Neural cell (in vitro differentiated cells): ENCODE data around the gene MRPS26. TPM values are rescaled to one million over a fixed set of nuclear protein-coding genes. Genes with fewer than 3 reads are reported as not detected.

ENCODE experiments used
- H2AFZ ChIP-seq: fragments of 200-600, 300-800 bp; sonication (generic), shearing (Covaris generic); 2 replicates; pipeline ENCODE4 v1.6.0; 2014; ENCODE audit warnings: low read depth, mild to moderate bottlenecking, antibody characterized with exemption, low read length, moderate library complexity
- H3F3A ChIP-seq: fragments of 200-600 bp; shearing (Covaris generic); 2 replicates; pipeline ENCODE4 v1.6.1; 2016; ENCODE audit warnings: mild to moderate bottlenecking, moderate library complexity, mixed read lengths, antibody characterized with exemption, low read length; ENCODE audit not compliant: insufficient read depth, poor library complexity, severe bottlenecking
- H3K27ac ChIP-seq: fragments of 200-600, 300-800 bp; sonication (generic), shearing (Covaris generic); 2 replicates; pipeline ENCODE4 v1.5.1; 2014; ENCODE audit warnings: mild to moderate bottlenecking, low read length, moderate library complexity
- H3K27me3 ChIP-seq: fragments of 300-800, 200-600 bp; sonication (generic), shearing (Covaris generic); 2 replicates; pipeline ENCODE4 v1.6.0; 2014; ENCODE audit warnings: mild to moderate bottlenecking, low read depth, low read length, moderate library complexity; ENCODE audit not compliant: insufficient read depth
- H3K36me3 ChIP-seq: fragments of 300-800, 200-600 bp; sonication (generic), shearing (Covaris generic); 2 replicates; pipeline ENCODE4 v1.5.1; 2014; ENCODE audit warnings: mild to moderate bottlenecking, antibody characterized with exemption, low read length, moderate library complexity; ENCODE audit not compliant: insufficient read depth
- H3K4me2 ChIP-seq: fragments of 300-800, 200-600 bp; sonication (generic), shearing (Covaris generic); 2 replicates; pipeline ENCODE4 v1.6.0; 2014; ENCODE audit warnings: mild to moderate bottlenecking, low read length
- H3K4me3 ChIP-seq: fragments of 300-800, 200-600 bp; sonication (generic), shearing (Covaris generic); 2 replicates; pipeline ENCODE4 v1.5.1; 2014; ENCODE audit warnings: mild to moderate bottlenecking, low read length, moderate library complexity
- H3K79me2 ChIP-seq: fragments of 200-600 bp; shearing (Covaris generic); replicated peaks from 2 replicates; pipeline ENCODE4 v1.6.0; 2014; ENCODE audit warnings: mild to moderate bottlenecking, low read length, moderate library complexity; ENCODE audit not compliant: insufficient read depth
- H3K9ac ChIP-seq: fragments of 300-800, 200-600 bp; sonication (generic), shearing (Covaris generic); 2 replicates; pipeline ENCODE4 v1.6.1; 2016; ENCODE audit warnings: mild to moderate bottlenecking, low read length, mixed read lengths
- H3K9me2 ChIP-seq: fragments of 200-600 bp; shearing (Covaris generic); 2 replicates; pipeline ENCODE4 v1.6.1; 2016; ENCODE audit warnings: mild to moderate bottlenecking, low read length, mixed read lengths; ENCODE audit not compliant: insufficient read depth
- H3K9me3 ChIP-seq: fragments of 200-600, 300-800 bp; sonication (generic), shearing (Covaris generic); 2 replicates; pipeline ENCODE4 v1.6.1; 2016; ENCODE audit warnings: mild to moderate bottlenecking, mixed run types, low read length, moderate library complexity, mixed read lengths
- H4K20me1 ChIP-seq: fragments of 200-600 bp; shearing (Covaris generic); 2 replicates; pipeline ENCODE4 v1.6.1; 2016; ENCODE audit warnings: mild to moderate bottlenecking, mixed run types; ENCODE audit not compliant: insufficient read depth
- EP300 ChIP-seq: fragments of 450-650 bp; conservative IDR thresholded peaks from 2 replicates; pipeline ENCODE4 v1.6.1; 2014; ENCODE audit warnings: antibody characterized with exemption, mild to moderate bottlenecking, moderate library complexity; ENCODE audit not compliant: poor library complexity, severe bottlenecking
- EZH2 ChIP-seq: fragments of 200-600, 300-800 bp; shearing (Covaris generic), sonication (generic); IDR thresholded peaks from 2 replicates; pipeline ENCODE4 v1.6.1; 2014; ENCODE audit warnings: antibody characterized with exemption, low read length, borderline replicate concordance, mild to moderate bottlenecking; ENCODE audit not compliant: insufficient read depth, poor library complexity, severe bottlenecking
- MXI1 ChIP-seq: fragments of 450-650 bp; conservative IDR thresholded peaks from 2 replicates; pipeline ENCODE4 v1.6.1; 2014; ENCODE audit warnings: antibody characterized with exemption, mild to moderate bottlenecking; ENCODE audit not compliant: poor library complexity, severe bottlenecking
- POLR2AphosphoS5 ChIP-seq: IDR thresholded peaks from 2 replicates; pipeline ENCODE4 v1.6.1; 2012
- RAD21 ChIP-seq: fragments of 450-650 bp; conservative IDR thresholded peaks from 2 replicates; pipeline ENCODE4 v1.6.1; 2014; ENCODE audit warnings: antibody characterized with exemption, mild to moderate bottlenecking, moderate library complexity
- SMC3 ChIP-seq: fragments of 450-650 bp; conservative IDR thresholded peaks from 2 replicates; pipeline ENCODE4 v1.6.1; 2014; ENCODE audit warnings: antibody characterized with exemption, mild to moderate bottlenecking, moderate library complexity; ENCODE audit not compliant: poor library complexity
- TAF1 ChIP-seq: IDR thresholded peaks from 2 replicates; pipeline ENCODE4 v1.6.1; 2012; ENCODE audit warnings: low read depth
- polyA plus RNA-seq: library from polyadenylated mRNA; depleted of rRNA; stranded (reverse); fragments of >200 nt; gene quantifications from 2 replicates; pipeline ENCODE4 v1.2.3, GENCODE V29; 2014
- TF ChIP-seq, protein P1 (sequence below): IDR thresholded peaks from 2 replicates; pipeline ENCODE4 v1.6.1; 2012; ENCODE audit warnings: borderline replicate concordance
- TF ChIP-seq, protein P2 (sequence below): fragments of 450-650 bp; IDR thresholded peaks from 2 replicates; pipeline ENCODE4 v1.5.1; 2014; ENCODE audit warnings: antibody characterized with exemption, mild to moderate bottlenecking, moderate library complexity; ENCODE audit not compliant: poor library complexity, severe bottlenecking

The MRPS26 gene
- polyA plus RNA-seq, 1 donor from 2014 or later, result 134 TPM

GRCh38 chr20:3046677-3047462 lies 1.0 kb downstream of the MRPS26 start:
- Histone ChIP-seq H3F3A (no peaks in the 10 kb centered on the region), H3K27ac (peak overlapping the region; percentile 60), H3K9ac (peak overlapping the region; percentile 76), H3K4me2 (peak overlapping the region; percentile 86), H3K36me3 (no peaks in the 10 kb centered on the region), H4K20me1 (no peaks in the 10 kb centered on the region), H3K79me2 (peaks cover 6% of the 10 kb centered on the region), H2AFZ (peak overlapping the region; percentile 27), H3K9me3 (no peaks in the 10 kb centered on the region), H3K9me2 (no peaks in the 10 kb centered on the region), H3K27me3 (no peaks in the 10 kb centered on the region), H3K4me3 (peak overlapping the region; percentile 89)
- TF ChIP-seq RAD21, result no peak
- TF ChIP-seq POLR2AphosphoS5, result no peak
- no peak for TF ChIP-seq TAF1
- TF ChIP-seq MXI1, result no peak
- no peak for TF ChIP-seq EP300
- TF ChIP-seq, protein P1, sequence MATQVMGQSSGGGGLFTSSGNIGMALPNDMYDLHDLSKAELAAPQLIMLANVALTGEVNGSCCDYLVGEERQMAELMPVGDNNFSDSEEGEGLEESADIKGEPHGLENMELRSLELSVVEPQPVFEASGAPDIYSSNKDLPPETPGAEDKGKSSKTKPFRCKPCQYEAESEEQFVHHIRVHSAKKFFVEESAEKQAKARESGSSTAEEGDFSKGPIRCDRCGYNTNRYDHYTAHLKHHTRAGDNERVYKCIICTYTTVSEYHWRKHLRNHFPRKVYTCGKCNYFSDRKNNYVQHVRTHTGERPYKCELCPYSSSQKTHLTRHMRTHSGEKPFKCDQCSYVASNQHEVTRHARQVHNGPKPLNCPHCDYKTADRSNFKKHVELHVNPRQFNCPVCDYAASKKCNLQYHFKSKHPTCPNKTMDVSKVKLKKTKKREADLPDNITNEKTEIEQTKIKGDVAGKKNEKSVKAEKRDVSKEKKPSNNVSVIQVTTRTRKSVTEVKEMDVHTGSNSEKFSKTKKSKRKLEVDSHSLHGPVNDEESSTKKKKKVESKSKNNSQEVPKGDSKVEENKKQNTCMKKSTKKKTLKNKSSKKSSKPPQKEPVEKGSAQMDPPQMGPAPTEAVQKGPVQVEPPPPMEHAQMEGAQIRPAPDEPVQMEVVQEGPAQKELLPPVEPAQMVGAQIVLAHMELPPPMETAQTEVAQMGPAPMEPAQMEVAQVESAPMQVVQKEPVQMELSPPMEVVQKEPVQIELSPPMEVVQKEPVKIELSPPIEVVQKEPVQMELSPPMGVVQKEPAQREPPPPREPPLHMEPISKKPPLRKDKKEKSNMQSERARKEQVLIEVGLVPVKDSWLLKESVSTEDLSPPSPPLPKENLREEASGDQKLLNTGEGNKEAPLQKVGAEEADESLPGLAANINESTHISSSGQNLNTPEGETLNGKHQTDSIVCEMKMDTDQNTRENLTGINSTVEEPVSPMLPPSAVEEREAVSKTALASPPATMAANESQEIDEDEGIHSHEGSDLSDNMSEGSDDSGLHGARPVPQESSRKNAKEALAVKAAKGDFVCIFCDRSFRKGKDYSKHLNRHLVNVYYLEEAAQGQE, result no peak
- TF ChIP-seq EZH2, result no peak
- TF ChIP-seq, protein P2, sequence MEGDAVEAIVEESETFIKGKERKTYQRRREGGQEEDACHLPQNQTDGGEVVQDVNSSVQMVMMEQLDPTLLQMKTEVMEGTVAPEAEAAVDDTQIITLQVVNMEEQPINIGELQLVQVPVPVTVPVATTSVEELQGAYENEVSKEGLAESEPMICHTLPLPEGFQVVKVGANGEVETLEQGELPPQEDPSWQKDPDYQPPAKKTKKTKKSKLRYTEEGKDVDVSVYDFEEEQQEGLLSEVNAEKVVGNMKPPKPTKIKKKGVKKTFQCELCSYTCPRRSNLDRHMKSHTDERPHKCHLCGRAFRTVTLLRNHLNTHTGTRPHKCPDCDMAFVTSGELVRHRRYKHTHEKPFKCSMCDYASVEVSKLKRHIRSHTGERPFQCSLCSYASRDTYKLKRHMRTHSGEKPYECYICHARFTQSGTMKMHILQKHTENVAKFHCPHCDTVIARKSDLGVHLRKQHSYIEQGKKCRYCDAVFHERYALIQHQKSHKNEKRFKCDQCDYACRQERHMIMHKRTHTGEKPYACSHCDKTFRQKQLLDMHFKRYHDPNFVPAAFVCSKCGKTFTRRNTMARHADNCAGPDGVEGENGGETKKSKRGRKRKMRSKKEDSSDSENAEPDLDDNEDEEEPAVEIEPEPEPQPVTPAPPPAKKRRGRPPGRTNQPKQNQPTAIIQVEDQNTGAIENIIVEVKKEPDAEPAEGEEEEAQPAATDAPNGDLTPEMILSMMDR, result no peak
- TF ChIP-seq SMC3, result no peak

DNA sequence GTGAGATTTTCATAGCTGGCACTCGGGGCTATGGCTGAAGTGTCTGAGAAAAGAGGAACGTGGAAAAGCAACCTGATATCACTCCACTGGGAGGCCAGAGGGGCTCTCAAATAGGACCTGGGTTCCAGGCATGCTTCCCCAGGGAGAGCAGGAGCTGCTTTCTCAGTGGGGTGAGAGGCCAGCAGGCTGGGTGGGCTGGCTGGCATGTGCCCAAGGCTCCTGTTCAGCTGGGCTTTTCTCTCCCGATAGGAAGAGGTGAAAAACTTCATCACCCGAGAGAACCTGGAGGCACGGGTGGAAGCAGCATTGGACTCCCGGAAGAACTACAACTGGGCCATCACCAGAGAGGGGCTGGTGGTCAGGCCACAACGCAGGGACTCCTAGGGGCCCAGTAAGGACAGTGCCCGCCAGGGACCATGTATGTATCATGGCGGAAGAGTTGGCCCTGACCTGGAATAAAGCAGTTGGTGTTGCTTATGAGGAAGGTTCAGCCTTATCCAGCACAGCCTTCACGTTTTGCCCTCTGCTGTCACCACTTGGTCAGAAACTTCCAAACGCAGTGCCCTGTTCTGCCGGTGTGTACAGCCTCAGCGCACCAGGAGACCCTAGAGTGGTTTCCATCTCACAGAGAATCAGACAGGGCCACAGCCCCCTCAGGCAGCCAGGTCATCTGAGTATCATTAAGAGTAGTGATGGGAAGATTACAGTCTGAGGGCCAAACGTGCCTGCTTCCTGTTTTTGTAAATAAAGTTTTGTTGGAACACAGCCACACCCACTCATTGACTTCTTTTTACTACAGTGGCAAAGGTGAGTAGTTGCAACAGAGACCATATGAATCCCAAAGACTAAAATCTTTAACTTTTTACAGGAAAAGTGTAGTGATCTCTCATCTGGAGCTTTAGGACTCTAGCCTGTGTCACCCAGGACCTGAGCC lies 1.9 kb downstream of the MRPS26 start:
- Histone ChIP-seq H3K27ac (no peak overlapping the region), H3K4me3 (peak overlapping the region; percentile 89), H2AFZ (no peak overlapping the region), H3F3A (no peaks in the 10 kb centered on the region), H3K27me3 (no peaks in the 10 kb centered on the region), H3K9ac (no peak overlapping the region), H3K9me3 (no peaks in the 10 kb centered on the region), H3K9me2 (no peaks in the 10 kb centered on the region), H4K20me1 (no peaks in the 10 kb centered on the region), H3K4me2 (peak overlapping the region; percentile 39), H3K36me3 (no peaks in the 10 kb centered on the region), H3K79me2 (peaks cover 6% of the 10 kb centered on the region)
- TF ChIP-seq RAD21, result no peak
- TF ChIP-seq EZH2, result no peak
- no peak for TF ChIP-seq TAF1
- no peak for TF ChIP-seq MXI1
- TF ChIP-seq, protein P2, result no peak
- TF ChIP-seq POLR2AphosphoS5, result no peak
- no peak for TF ChIP-seq SMC3
- TF ChIP-seq, protein P1, result no peak
- no peak for TF ChIP-seq EP300
